C4-2B (cell line): Measurements from ENCODE around the gene KLLN.

ENCODE experiments used
- CTCF ChIP-seq: fragments of 450-650 bp; conservative IDR thresholded peaks from 2 replicates; pipeline ENCODE4 v1.5.1; 2017; ENCODE audit warnings: mild to moderate bottlenecking
- ZFX ChIP-seq: fragments of 450-650 bp; IDR thresholded peaks from 2 replicates; pipeline ENCODE4 v1.6.1; 2017

GRCh38 chr10:87850742-87851205, 12.6 kb downstream of the KLLN start:
- TF ChIP-seq CTCF (peak; percentile 62), ZFX (no peak)
